Peyer's patch (tissue), 4 donors: ENCODE data around the gene CCDC88C. TPM values are rescaled to one million over a fixed set of nuclear protein-coding genes. Genes with fewer than 3 reads are reported as not detected.
A peak's percentile ranks its signal among the peaks of the same experiment; 100 is the strongest.

Experiments
- DNase-seq, 3 donors: peaks; one replicate each; pipeline ENCODE4 v3.0.0-alpha.2; 2017 to 2019
- H3K27ac ChIP-seq, 4 donors: fragments of 200-600 bp; sonication (generic); one replicate each; pipeline ENCODE4 v1.5.1; 2016 to 2019
- H3K27me3 ChIP-seq, 2 donors: fragments of 200-600 bp; sonication (generic); one replicate each; pipeline ENCODE4 v1.5.1; 2019
- H3K36me3 ChIP-seq, 3 donors: fragments of 200-600 bp; sonication (generic); one replicate each; pipeline ENCODE4 v1.5.1; 2016 to 2019
- H3K4me1 ChIP-seq, 4 donors: fragments of 200-600 bp; sonication (generic); one replicate each; pipeline ENCODE4 v1.5.1; 2016 to 2019
- H3K4me3 ChIP-seq, 4 donors: fragments of 200-600 bp; sonication (generic); 1 replicate in 3 of 4; 2 replicates in 1 of 4; pipeline ENCODE4 v1.5.1; 2016 to 2019; ENCODE audit warnings: mild to moderate bottlenecking in 1 of 4
- H3K9me3 ChIP-seq, 4 donors: fragments of 200-600 bp; sonication (generic); one replicate each; pipeline ENCODE4 v1.5.1; 2016 to 2019; ENCODE audit warnings: mild to moderate bottlenecking in 1 of 4
- CTCF ChIP-seq, 6 experiments: fragments of 450-650 bp in 4 of 6; fragments of 200-600 bp in 2 of 6; sonication (generic) in 1 of 6; IDR thresholded peaks; one replicate each; pipeline ENCODE4 v1.5.1; 2017 to 2019; ENCODE audit warnings: antibody characterized with exemption in 6 of 6, mild to moderate bottlenecking in 3 of 6, moderate library complexity in 1 of 6
- POLR2A ChIP-seq, 2 donors: fragments of 450-650 bp; IDR thresholded peaks; one replicate each; pipeline ENCODE4 v1.5.1; 2017; ENCODE audit warnings: antibody characterized with exemption in 2 of 2, mild to moderate bottlenecking in 2 of 2, moderate library complexity in 2 of 2
- total RNA-seq, 4 donors: library from RNA; depleted of rRNA; stranded (reverse); fragments of >200 nt; gene quantifications; one replicate each; pipeline ENCODE4 v1.1.0, GENCODE V29; 2016

The CCDC88C gene, protein sequence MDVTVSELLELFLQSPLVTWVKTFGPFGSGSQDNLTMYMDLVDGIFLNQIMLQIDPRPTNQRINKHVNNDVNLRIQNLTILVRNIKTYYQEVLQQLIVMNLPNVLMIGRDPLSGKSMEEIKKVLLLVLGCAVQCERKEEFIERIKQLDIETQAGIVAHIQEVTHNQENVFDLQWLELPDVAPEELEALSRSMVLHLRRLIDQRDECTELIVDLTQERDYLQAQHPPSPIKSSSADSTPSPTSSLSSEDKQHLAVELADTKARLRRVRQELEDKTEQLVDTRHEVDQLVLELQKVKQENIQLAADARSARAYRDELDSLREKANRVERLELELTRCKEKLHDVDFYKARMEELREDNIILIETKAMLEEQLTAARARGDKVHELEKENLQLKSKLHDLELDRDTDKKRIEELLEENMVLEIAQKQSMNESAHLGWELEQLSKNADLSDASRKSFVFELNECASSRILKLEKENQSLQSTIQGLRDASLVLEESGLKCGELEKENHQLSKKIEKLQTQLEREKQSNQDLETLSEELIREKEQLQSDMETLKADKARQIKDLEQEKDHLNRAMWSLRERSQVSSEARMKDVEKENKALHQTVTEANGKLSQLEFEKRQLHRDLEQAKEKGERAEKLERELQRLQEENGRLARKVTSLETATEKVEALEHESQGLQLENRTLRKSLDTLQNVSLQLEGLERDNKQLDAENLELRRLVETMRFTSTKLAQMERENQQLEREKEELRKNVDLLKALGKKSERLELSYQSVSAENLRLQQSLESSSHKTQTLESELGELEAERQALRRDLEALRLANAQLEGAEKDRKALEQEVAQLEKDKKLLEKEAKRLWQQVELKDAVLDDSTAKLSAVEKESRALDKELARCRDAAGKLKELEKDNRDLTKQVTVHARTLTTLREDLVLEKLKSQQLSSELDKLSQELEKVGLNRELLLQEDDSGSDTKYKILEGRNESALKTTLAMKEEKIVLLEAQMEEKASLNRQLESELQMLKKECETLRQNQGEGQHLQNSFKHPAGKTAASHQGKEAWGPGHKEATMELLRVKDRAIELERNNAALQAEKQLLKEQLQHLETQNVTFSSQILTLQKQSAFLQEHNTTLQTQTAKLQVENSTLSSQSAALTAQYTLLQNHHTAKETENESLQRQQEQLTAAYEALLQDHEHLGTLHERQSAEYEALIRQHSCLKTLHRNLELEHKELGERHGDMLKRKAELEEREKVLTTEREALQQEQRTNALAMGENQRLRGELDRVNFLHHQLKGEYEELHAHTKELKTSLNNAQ (N-terminal part only)
- total RNA-seq = 100 to 1,000 TPM in 1 of 4 donors, 10 to 100 TPM in 3; 18.9 to 189 (median 77.2) TPM

DNA sequence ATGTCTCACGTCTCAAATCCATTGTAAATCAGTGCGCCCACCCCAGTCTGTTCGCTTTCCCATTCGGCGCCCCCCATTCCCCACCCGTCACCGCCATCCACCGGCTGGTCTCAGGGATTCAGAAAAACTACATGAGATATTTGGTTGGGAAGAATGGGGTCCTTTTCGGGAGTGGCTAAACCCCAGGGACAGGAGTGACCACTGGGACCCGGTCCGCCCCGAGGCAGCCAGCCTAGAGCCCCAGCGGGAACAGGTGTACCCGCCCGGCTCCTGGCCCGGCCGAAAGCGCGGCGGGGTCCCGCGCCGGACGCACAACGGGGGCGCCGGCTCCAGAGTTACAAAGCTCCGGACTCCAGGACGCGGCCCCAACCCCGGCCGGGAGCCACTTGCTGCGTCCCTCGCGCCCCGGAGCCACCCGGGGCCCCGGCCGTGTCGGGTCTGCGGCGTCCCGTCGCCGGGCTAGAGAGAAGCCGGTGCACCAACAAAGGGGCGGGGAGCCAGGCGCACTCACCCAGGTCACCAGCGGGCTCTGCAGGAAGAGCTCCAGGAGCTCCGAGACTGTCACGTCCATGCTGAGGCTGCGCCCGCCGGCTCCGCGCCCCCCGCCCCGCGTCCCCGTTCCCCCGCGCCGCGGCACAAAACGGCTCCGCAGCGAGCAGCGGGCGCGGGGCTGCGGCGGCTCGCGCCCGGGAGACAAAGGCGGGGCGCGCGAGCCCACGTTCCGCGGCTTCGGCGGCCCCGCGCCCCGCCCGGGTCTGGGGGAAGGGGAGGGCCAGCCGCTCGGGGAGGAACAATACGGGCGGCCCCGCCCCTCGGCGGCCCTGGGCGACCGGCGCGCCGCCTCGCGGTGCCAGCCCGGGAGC lies at the start of gene CCDC88C:
Gene CCDC88C, minus strand, starts transcription at position 701 of the 863 bp plus-strand sequence. Its CDS starts 130 bp downstream, at position 571.
- no peak for TF ChIP-seq CTCF (IDR thresholded peaks at IDR 0.05)
- DNase-seq = peak; percentile 80 to 90 (median 90)
- Histone ChIP-seq H3K9me3 (no peaks in the 10 kb centered on the region), H3K27me3 (no peaks in the 10 kb centered on the region), H3K27ac (peak within 1 kb of the TSS; percentile 80 to 98 (median 88)), H3K4me3 (peak within 1 kb of the TSS; percentile 93 to 98 (median 95)), H3K36me3 (no peaks in the 10 kb centered on the region), H3K4me1 (peaks cover 0 to 36% (median 19%) of the 10 kb centered on the region in 4 donors)

DNA sequence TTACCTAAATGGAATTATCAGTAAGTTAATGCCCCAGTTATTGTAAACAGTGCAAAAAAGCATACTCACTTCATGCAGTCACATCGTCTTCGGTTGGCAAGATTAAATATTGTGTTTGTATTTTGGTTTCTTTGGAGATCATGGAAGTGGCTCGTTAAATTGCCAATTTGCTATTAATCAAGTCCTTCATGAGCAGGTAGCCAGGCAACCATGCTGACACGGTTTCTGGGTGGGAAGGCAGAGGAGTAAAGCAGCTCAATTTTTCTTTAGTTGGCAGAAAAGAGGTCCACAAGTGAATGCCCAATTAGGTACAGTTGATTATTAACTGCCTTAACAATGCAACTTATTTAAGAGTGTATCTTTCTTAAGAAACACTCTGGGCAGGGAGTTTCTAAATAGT lies 48.6 kb upstream of the CCDC88C start:
- Histone ChIP-seq H3K27ac (no peak overlapping the region), H3K9me3 (no peaks in the 10 kb centered on the region), H3K4me3 (no peak overlapping the region), H3K27me3 (no peaks in the 10 kb centered on the region), H3K36me3 (peaks cover 0 to 86% (median 0%) of the 10 kb centered on the region in 3 donors), H3K4me1 (no peaks in the 10 kb centered on the region)
- TF ChIP-seq POLR2A (IDR thresholded peaks at IDR 0.05) (no peak), CTCF (IDR thresholded peaks at IDR 0.05) (no peak)
- no peak for DNase-seq

DNA sequence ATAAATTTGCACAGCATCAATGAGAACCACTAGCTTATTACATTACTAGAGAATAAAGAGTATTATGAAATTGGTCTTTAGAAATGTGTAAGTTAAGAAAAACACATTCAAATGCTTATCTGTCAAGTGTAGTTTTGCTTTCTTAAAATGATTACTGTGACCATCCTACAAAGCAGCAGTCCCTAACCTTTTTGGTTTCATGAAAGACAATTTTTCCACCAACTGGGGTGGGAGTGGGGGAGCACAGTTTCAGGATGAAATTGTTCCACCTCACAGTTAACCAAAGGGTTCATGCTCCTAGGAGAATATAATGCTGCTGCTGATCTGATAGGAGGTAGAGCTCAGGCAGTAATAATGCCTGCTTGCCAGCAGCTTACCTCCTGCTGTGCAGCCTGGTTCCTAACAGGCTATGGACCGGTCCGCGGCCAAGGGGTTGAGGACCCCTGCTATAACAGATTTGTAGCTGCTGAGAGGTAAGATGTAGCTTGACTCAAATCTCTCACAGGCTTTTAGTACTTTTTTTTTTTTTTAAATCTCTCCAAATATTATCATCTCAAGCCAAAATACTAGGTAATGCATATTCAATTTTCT lies 47.1 kb upstream of the CCDC88C start:
- TF ChIP-seq POLR2A (IDR thresholded peaks at IDR 0.05) (no peak), CTCF (IDR thresholded peaks at IDR 0.05) (no peak)
- H3K4me3 ChIP-seq = no peak overlapping the region
- H3K27me3 ChIP-seq = no peaks in the 10 kb centered on the region
- no peaks in the 10 kb centered on the region for H3K4me1 ChIP-seq
- H3K27ac ChIP-seq = no peak overlapping the region
- H3K9me3 ChIP-seq = no peaks in the 10 kb centered on the region
- peaks cover 0 to 86% (median 0%) of the 10 kb centered on the region in 3 donors for H3K36me3 ChIP-seq
- no peak for DNase-seq

GRCh38 chr14:91458612-91459011 lies 41.0 kb upstream of the CCDC88C start:
- Histone ChIP-seq H3K4me3 (no peak overlapping the region), H3K27me3 (no peaks in the 10 kb centered on the region), H3K27ac (no peak overlapping the region), H3K36me3 (peaks cover 0 to 78% (median 0%) of the 10 kb centered on the region in 3 donors), H3K4me1 (no peaks in the 10 kb centered on the region), H3K9me3 (no peaks in the 10 kb centered on the region)
- no peak for TF ChIP-seq POLR2A (IDR thresholded peaks at IDR 0.05)
- TF ChIP-seq CTCF (IDR thresholded peaks at IDR 0.05) = no peak
- no peak for DNase-seq
